ENCODE measurements around the gene CFAP410. TPM values are rescaled to one million over a fixed set of nuclear protein-coding genes. Genes with fewer than 3 reads are reported as not detected.

CFAP410 gene
- total RNA-seq, 1 donor from 2014 or later = 24.3 TPM

DNA sequence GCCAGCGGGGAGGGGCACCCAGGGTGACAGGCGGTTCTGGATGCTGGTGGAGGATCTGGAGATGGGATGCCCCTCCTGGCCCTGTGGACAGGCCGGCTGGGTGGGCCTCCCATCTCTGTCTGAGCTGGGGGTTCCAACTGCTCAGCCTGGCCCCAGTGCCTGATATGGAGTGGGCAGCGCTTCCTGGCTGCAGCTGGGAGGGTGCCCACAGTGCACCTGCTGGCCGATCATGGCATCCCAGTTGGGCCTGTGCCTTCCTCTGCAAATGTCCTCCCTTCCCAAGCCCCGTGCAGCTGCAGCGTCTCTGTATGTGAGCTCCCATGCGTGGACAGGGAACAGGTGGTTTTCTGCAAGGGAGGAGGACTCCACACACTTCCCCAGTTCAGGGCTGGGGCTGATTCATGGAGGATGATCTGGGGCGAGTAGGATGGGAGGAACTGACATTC, 37.2 kb downstream of the CFAP410 start:
- no peak for DNase-seq (ENCODE audit: extremely low spot score in 2 of 2)
- Histone ChIP-seq H3K36me3 (no peaks in the 10 kb centered on the region), H3K27ac (no peak overlapping the region), H3K4me1 (peaks cover 73% of the 10 kb centered on the region), H3K9me3 (no peaks in the 10 kb centered on the region), H3K27me3 (no peaks in the 10 kb centered on the region), H3K4me3 (no peak overlapping the region)
- no peak for TF ChIP-seq POLR2AphosphoS5 (IDR thresholded peaks at IDR 0.05; ENCODE audit: insufficient read depth in 1 of 2, low read depth in 1 of 2)
- no peak for TF ChIP-seq POLR2A (IDR thresholded peaks at IDR 0.05)
- TF ChIP-seq, protein P1, sequence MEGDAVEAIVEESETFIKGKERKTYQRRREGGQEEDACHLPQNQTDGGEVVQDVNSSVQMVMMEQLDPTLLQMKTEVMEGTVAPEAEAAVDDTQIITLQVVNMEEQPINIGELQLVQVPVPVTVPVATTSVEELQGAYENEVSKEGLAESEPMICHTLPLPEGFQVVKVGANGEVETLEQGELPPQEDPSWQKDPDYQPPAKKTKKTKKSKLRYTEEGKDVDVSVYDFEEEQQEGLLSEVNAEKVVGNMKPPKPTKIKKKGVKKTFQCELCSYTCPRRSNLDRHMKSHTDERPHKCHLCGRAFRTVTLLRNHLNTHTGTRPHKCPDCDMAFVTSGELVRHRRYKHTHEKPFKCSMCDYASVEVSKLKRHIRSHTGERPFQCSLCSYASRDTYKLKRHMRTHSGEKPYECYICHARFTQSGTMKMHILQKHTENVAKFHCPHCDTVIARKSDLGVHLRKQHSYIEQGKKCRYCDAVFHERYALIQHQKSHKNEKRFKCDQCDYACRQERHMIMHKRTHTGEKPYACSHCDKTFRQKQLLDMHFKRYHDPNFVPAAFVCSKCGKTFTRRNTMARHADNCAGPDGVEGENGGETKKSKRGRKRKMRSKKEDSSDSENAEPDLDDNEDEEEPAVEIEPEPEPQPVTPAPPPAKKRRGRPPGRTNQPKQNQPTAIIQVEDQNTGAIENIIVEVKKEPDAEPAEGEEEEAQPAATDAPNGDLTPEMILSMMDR (IDR thresholded peaks at IDR 0.05) = no peak
- intact Hi-C loops (cut with DNase I) = no loop called here

- Histone ChIP-seq H3K4me3 (peak overlapping the region; percentile 79 to 99), H3K4me1 (peaks cover 70% of the 10 kb centered on the region)
These were observed 38.0 kb downstream of the CFAP410 start for GRCh38 chr21:44301141-44301540.

DNA sequence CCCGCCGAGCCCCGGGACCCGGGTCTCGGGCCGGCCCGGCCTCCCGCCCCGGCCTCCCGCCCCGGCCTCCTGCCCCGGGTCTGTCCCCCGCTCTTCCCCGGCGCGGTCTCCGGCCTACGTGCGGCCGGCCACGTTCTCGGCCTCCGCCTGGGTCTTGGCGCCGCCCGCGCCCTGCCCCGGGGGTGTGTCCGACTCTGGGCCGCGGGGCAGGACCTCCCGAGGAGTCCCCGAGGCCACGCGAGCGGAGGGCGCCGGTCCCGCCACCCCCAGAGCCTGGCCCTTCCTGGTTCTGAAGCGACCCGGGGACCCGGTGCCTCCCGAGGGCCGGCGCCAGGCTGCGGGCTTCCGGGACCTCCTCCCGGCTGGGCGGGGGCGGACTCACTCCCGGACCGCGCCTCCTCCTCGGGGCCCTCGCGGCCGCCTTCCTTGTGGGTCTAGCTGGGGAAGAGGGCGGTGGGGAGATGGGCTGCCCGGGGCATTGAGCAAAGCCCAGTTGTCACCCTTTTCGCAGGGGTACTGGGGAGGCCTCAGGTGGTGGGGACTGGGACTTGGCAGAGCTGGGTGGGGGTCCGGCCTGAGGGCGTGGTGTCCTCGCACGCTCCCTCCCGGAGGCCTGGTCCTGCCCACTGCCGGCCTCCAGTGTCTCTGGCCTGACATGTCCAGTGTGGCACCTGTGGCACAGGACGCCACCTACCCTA, 38.8 kb downstream of the CFAP410 start:
- intact Hi-C loops (cut with DNase I) = no loop called here
- peaks cover 77% of the 10 kb centered on the region for H3K4me1 ChIP-seq
- no peaks in the 10 kb centered on the region for H3K27me3 ChIP-seq
- H3K27ac ChIP-seq = peak overlapping the region; percentile 92
- H3K4me3 ChIP-seq = peak overlapping the region; percentile 79 to 99
- H3K9me3 ChIP-seq = no peaks in the 10 kb centered on the region
- TF ChIP-seq POLR2AphosphoS5 (IDR thresholded peaks at IDR 0.05; ENCODE audit: insufficient read depth in 1 of 2, low read depth in 1 of 2) (no peak), POLR2A (IDR thresholded peaks at IDR 0.05) (no peak)
- TF ChIP-seq, protein P1 (IDR thresholded peaks at IDR 0.05) = no peak
- no peaks in the 10 kb centered on the region for H3K36me3 ChIP-seq
- DNase-seq (ENCODE audit: extremely low spot score in 2 of 2) = no peak

More at GRCh38 chr21:44301141-44301540, 38.0 kb downstream of the CFAP410 start:
- intact Hi-C loops (cut with DNase I) = no loop called here
- peak overlapping the region; percentile 92 for H3K27ac ChIP-seq
- no peaks in the 10 kb centered on the region for H3K9me3 ChIP-seq
- TF ChIP-seq POLR2AphosphoS5 (IDR thresholded peaks at IDR 0.05; ENCODE audit: insufficient read depth in 1 of 2, low read depth in 1 of 2) (no peak), POLR2A (IDR thresholded peaks at IDR 0.05) (no peak)
- TF ChIP-seq, protein P1 (IDR thresholded peaks at IDR 0.05) = no peak
- H3K36me3 ChIP-seq = no peaks in the 10 kb centered on the region
- DNase-seq (ENCODE audit: extremely low spot score in 2 of 2) = no peak
- H3K27me3 ChIP-seq = no peaks in the 10 kb centered on the region

DNA sequence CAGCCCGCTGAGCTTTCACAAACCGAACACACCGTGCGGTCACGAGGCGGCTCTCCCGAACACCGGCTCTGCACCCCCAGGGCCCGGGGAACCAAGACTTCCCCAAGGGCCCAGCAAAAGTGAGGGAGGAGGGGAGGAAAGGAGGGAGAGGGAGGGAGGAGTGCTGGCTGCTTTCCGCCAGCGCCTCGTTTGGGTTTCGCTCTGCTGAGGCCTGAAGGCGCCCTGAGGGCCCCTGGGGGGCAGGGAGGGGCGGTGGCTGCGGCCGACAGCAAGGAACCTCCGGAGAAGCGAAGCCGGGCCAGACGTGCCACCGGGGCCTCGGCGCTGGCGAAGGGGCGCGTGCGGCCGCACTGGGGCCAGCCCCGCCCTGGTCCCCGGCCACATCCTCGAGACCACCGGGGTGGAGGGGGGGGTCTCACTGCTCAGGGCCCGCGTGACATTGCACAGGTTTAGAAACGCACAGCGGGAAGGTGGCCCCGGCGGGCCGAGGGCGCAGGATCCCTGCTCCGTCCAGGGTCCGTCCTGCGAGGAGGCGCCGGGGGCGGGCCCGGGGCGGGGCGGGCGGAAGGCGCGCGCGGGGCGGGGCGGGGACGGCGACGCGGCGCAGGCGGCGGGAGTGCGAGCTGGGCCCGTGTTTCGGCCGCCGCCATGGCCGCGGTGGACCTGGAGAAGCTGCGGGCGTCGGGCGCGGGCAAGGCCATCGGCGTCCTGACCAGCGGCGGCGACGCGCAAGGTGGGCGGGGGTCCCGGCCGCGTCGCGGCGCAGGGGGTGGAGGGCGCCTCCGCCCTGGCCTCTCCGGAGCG, 39.5 kb downstream of the CFAP410 start, which contains the start of gene PFKL:
Gene PFKL (plus strand): TSS at position 596 of the 804 bp plus-strand sequence. CDS start 53 bp downstream, at position 649.
- intact Hi-C loops (cut with DNase I) = no loop called here
- DNase-seq (ENCODE audit: extremely low spot score in 2 of 2) = no peak
- H3K4me1 ChIP-seq = peaks cover 77% of the 10 kb centered on the region

More for the DNA sequence above, 39.5 kb downstream of the CFAP410 start, which contains the start of gene PFKL:
- H3K4me3 ChIP-seq = peak within 1 kb of the TSS; percentile 79 to 99
- H3K27me3 ChIP-seq = no peaks in the 10 kb centered on the region
- H3K36me3 ChIP-seq = no peaks in the 10 kb centered on the region
- H3K27ac ChIP-seq = peak within 1 kb of the TSS; percentile 92
- TF ChIP-seq, protein P1 (IDR thresholded peaks at IDR 0.05) = no peak
- TF ChIP-seq POLR2AphosphoS5 (IDR thresholded peaks at IDR 0.05; ENCODE audit: insufficient read depth in 1 of 2, low read depth in 1 of 2) = peak in 1 of 2 donors; percentile 73
- TF ChIP-seq POLR2A (IDR thresholded peaks at IDR 0.05) = peak in 1 of 2 donors; percentile 1
- no peaks in the 10 kb centered on the region for H3K9me3 ChIP-seq

Data from vagina (tissue), 2 donors.